SU-DHL-6 (cell line): ENCODE results near the gene NDUFS1.
"Not testable (repeated sequence)": the region's sequence is repeated elsewhere in the genome, so short reads cannot be mapped to it uniquely, and the experiment has no call there.

ENCODE experiments used
- H2AFZ ChIP-seq: fragments of 200-600 bp; sonication (generic); 2 replicates; pipeline ENCODE4 v1.6.1; 2014; ENCODE audit warnings: low read depth, mild to moderate bottlenecking, moderate library complexity, mixed read lengths, antibody characterized with exemption, low read length; ENCODE audit not compliant: severe bottlenecking
- H3F3A ChIP-seq: fragments of 200-600 bp; shearing (Covaris generic); 2 replicates; pipeline ENCODE4 v1.6.0; 2016; ENCODE audit warnings: antibody characterized with exemption, mild to moderate bottlenecking; ENCODE audit not compliant: insufficient read depth
- H3K27ac ChIP-seq: fragments of 200-600 bp; sonication (generic); 2 replicates; pipeline ENCODE4 v1.5.1; 2016; ENCODE audit warnings: low read depth, mild to moderate bottlenecking, low read length, moderate library complexity, mixed read lengths
- H3K27me3 ChIP-seq: fragments of 200-600 bp; sonication (generic), shearing (Covaris generic); 2 replicates; pipeline ENCODE4 v1.6.0; 2014; ENCODE audit warnings: mild to moderate bottlenecking, low read length
- H3K36me3 ChIP-seq: fragments of 200-600 bp; sonication (generic); 2 replicates; pipeline ENCODE4 v1.6.1; 2014; ENCODE audit warnings: mild to moderate bottlenecking, low read length, mixed read lengths
- H3K4me2 ChIP-seq: fragments of 300-600, 200-600 bp; shearing (Covaris generic), sonication (generic); 2 replicates; pipeline ENCODE4 v1.6.0; 2014; ENCODE audit warnings: low read length, low read depth, mild to moderate bottlenecking; ENCODE audit not compliant: poor library complexity, severe bottlenecking
- H3K4me3 ChIP-seq: fragments of 200-600 bp; sonication (generic); 2 replicates; pipeline ENCODE4 v1.5.1; 2014; ENCODE audit warnings: antibody characterized with exemption, low read length, mild to moderate bottlenecking, mixed read lengths; ENCODE audit not compliant: insufficient read depth, poor library complexity, severe bottlenecking
- H3K79me2 ChIP-seq: fragments of 200-600 bp; sonication (generic); 2 replicates; pipeline ENCODE4 v1.6.1; 2014; ENCODE audit warnings: mild to moderate bottlenecking, low read length, moderate library complexity; ENCODE audit not compliant: insufficient read depth
- H3K9ac ChIP-seq: fragments of 200-600 bp; sonication (generic); 2 replicates; pipeline ENCODE4 v1.7.0; 2014; ENCODE audit warnings: mild to moderate bottlenecking, low read length
- H3K9me2 ChIP-seq: fragments of 200-600 bp; sonication (generic); replicated peaks from 2 replicates; pipeline ENCODE4 v1.6.1; 2014; ENCODE audit warnings: low read length; ENCODE audit not compliant: insufficient read depth
- H3K9me3 ChIP-seq: fragments of 200-600 bp; sonication (generic); 2 replicates; pipeline ENCODE4 v1.6.1; 2014; ENCODE audit warnings: low read length, mixed read lengths; ENCODE audit not compliant: insufficient read depth
- H4K20me1 ChIP-seq: fragments of 200-600 bp; sonication (generic); 2 replicates; pipeline ENCODE4 v1.6.1; 2014; ENCODE audit warnings: low read depth, mild to moderate bottlenecking, antibody characterized with exemption, low read length, moderate library complexity, mixed read lengths
- CTCF ChIP-seq: fragments of 200-600 bp; sonication (generic); IDR thresholded peaks from one replicate; pipeline ENCODE4 v1.5.1; 2017; ENCODE audit warnings: antibody characterized with exemption, mild to moderate bottlenecking, low read length, moderate library complexity; ENCODE audit not compliant: insufficient read depth, poor library complexity, severe bottlenecking
- EZH2phosphoT487 ChIP-seq: fragments of 200-600 bp; sonication (generic), shearing (Covaris generic); conservative IDR thresholded peaks from 2 replicates; pipeline ENCODE4 v1.6.1; 2018; ENCODE audit warnings: mild to moderate bottlenecking, antibody characterized with exemption, low read length, moderate library complexity, mixed read lengths

The NDUFS1 gene

DNA sequence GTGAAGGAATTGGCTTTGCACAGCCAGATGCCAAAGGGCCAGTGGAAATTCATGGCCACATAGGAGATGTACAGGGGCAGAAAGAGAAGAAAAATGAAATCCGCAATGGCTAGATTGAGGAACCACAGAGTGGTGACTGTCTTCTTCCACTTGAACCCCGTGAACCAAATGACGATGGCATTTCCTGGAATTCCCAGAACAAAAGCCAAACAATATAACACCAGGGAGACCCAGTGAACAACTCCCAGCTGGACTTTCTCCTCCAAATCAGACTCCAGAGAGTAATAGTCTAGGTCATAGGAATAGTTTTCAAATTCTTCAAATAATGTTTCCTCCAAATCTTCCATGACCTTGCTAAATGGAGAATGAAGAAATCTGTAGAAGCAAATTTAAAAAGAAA is 17.7 kb upstream of the NDUFS1 start:
- Histone ChIP-seq H3K79me2 (no peaks in the 10 kb centered on the region), H3F3A (no peaks in the 10 kb centered on the region), H3K4me3 (no peak overlapping the region), H3K36me3 (no peaks in the 10 kb centered on the region), H2AFZ (no peak overlapping the region), H3K9ac (no peak overlapping the region), H3K9me3 (no peaks in the 10 kb centered on the region), H4K20me1 (no peaks in the 10 kb centered on the region), H3K4me2 (no peak overlapping the region), H3K9me2 (no peaks in the 10 kb centered on the region), H3K27ac (no peak overlapping the region), H3K27me3 (no peaks in the 10 kb centered on the region)
- TF ChIP-seq EZH2phosphoT487 (no peak), CTCF (no peak)

DNA sequence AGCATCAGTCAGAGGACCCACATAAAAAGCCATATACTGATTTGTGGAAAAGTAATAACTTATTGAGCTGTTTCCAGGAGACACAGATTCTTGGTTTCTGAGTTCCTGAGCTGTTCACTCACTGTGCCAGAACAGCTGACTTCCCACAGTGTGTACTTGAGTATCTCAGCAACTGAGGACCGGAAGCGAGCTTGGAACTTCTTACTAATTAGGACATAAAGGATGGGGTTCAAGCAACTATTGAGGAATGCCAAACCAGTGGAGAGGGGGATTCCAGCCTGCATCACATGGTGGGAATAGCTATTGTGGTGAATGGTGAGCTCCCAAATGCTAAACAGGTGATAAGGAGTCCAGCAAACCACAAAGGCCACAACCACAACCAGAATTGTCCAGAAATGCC is 16.9 kb upstream of the NDUFS1 start:
- Histone ChIP-seq H4K20me1 (no peaks in the 10 kb centered on the region), H3K9ac (no peak overlapping the region), H3K36me3 (no peaks in the 10 kb centered on the region), H3K9me2 (no peaks in the 10 kb centered on the region), H3K27me3 (no peaks in the 10 kb centered on the region), H3K79me2 (no peaks in the 10 kb centered on the region), H3K27ac (no peak overlapping the region), H3F3A (no peaks in the 10 kb centered on the region), H2AFZ (no peak overlapping the region), H3K9me3 (no peaks in the 10 kb centered on the region), H3K4me2 (no peak overlapping the region), H3K4me3 (no peak overlapping the region)
- TF ChIP-seq CTCF (no peak), EZH2phosphoT487 (no peak)

GRCh38 chr2:206173147-206173546 is 13.9 kb upstream of the NDUFS1 start:
- no peak overlapping the region for H2AFZ ChIP-seq

GRCh38 chr2:206171624-206172397 is 12.6 kb upstream of the NDUFS1 start:
- not testable (repeated sequence) for H3K9ac ChIP-seq, H3K4me2 ChIP-seq, H3K27me3 ChIP-seq, H3K9me2 ChIP-seq, H3K36me3 ChIP-seq, H3F3A ChIP-seq, H2AFZ ChIP-seq, H3K9me3 ChIP-seq, H4K20me1 ChIP-seq, H3K4me3 ChIP-seq, H3K79me2 ChIP-seq, H3K27ac ChIP-seq

More at GRCh38 chr2:206173147-206173546, 13.9 kb upstream of the NDUFS1 start:
- Histone ChIP-seq H3K4me2 (no peak overlapping the region), H3K9me3 (no peaks in the 10 kb centered on the region), H4K20me1 (no peaks in the 10 kb centered on the region), H3K4me3 (no peak overlapping the region), H3K9ac (no peak overlapping the region), H3K27ac (no peak overlapping the region), H3K79me2 (no peaks in the 10 kb centered on the region), H3K9me2 (no peaks in the 10 kb centered on the region), H3K36me3 (no peaks in the 10 kb centered on the region), H3K27me3 (no peaks in the 10 kb centered on the region), H3F3A (no peaks in the 10 kb centered on the region)
- TF ChIP-seq CTCF: no peak
- no peak for TF ChIP-seq EZH2phosphoT487

DNA sequence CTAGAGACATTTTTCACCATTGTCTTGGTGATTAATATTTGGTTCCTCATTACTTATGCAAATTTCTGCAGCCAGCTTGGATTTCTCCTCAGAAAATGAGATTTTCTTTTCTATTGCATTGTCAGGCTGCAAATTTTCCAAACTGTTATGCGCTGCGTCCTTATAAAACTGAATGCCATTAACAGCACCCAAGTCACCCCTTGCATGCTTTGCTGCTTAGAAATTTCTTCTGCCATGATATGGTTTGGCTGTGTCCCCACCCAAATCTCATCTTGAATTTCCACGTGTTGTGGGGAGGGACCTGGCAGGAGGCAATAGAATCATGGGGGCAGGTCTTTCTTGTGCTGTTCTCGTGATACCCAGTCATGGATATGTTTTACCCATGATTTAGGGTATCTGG is 9.0 kb upstream of the NDUFS1 start:
- H3F3A ChIP-seq: peaks cover 17% of the 10 kb centered on the region
- not testable (repeated sequence) for H4K20me1 ChIP-seq, H3K4me3 ChIP-seq, H3K27ac ChIP-seq, H3K36me3 ChIP-seq, H3K27me3 ChIP-seq, H3K9me3 ChIP-seq, H2AFZ ChIP-seq, H3K79me2 ChIP-seq, H3K9ac ChIP-seq, H3K4me2 ChIP-seq, H3K9me2 ChIP-seq
